CD4-positive, alpha-beta T cell treated with Interferon gamma for 1 hour (primary cell): Measurements from ENCODE around the gene ATXN2L.
"Not testable (repeated sequence)": the region's sequence is repeated elsewhere in the genome, so short reads cannot be mapped to it uniquely, and the experiment has no call there.

Source experiments
- DNase-seq: peaks from one replicate; pipeline ENCODE4 v3.0.0-alpha.2; 2020

ATXN2L gene

GRCh38 chr16:28874406-28874805 lies 51.6 kb downstream of the ATXN2L start:
- no peak for DNase-seq

GRCh38 chr16:28875134-28876018 lies 52.6 kb downstream of the ATXN2L start:
- DNase-seq, result no peak

DNA sequence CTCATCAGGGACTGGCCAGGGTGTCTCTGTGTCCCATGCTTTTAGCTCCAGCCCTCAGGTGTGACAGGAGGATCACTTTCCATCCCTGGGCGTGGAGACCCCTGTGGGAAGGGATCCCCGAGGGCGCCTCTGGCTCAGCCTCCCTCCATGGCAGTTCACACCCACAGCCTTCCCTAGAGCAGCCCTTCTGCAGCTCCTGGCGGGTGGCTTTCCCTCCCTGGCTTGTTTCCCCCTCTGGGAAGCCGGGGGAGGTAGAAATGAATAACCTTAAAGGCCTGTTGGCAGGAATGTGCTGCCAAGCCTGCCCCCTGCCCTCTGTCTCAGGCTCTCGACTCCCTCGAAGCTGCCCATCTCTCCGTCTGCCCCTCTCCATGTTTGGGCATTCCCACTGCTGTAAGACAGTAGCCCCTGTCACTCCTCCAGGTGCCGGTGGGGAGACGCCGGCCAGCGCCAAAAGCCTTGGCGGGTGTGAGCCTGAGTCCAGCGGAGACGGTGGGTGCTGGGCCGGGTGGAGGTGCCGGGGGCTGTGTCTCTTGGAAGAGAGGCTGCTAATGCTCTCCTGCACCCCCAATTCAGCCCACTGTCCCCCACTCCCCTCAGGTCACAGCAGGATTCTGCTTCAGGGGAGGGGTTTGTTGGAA lies 53.3 kb downstream of the ATXN2L start:
- no peak for DNase-seq

DNA sequence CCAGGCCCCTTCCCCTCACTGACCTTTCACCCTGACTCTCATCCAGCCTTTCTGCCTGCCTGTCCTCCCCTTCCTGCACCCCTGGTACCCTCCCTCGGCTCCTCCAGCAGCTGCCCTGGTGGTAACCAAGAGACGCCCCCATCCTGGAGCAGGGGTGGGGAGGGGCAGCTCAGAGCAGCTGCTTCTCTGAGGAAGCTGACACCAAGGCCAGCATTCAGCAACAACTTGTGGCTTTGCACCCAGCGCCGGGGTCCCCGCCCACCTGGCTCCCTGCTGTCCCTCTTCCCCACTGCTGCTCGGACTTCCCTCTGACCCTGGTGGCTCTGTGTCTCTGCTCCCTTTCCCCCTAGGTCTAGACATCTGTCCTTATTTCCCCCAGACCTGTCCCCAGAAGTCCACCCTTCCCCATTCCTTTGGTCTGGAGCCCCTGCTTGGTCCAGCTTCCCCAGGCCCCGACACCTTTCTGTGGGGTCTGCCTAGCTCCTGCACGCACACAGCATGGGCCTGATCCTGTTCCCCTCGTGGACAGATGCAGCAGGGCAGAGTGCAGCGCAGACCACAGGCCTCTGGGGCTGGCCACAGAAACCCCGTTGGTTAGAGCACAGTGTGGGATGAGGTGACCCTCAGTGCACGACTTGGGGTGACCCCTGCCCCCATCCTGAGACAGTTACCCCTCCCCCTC lies 54.3 kb downstream of the ATXN2L start:
- no peak for DNase-seq

DNA sequence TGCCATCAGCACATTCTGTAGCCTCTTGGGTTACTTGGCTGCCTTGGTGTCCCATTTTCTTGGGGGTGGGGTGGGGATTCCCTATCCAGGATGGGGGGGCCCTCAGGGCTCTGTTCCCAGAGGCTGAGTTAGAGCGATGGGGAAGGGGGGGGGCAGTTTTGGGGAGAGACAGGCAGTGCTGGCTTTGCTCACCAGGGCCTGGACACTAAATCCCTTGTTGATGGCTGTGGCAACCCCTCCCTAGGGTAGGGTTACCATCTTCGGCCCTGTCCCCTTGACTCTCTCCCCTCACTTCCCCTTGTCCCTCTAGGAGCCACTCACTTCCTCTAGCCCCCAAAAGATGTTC lies 54.8 kb downstream of the ATXN2L start:
- no peak for DNase-seq

GRCh38 chr16:28878083-28878926 lies 55.5 kb downstream of the ATXN2L start, which contains the start of gene ATP2A1:
Gene ATP2A1 (plus strand): TSS chr16:28878488. CDS start chr16:28878672, 184 bp downstream.
- DNase-seq, result no peak

- DNase-seq, result no peak
These were observed 56.6 kb downstream of the ATXN2L start for GRCh38 chr16:28879261-28879840.

- DNase-seq, result peak; percentile 86
These were observed 57.2 kb downstream of the ATXN2L start for GRCh38 chr16:28879841-28880588.

GRCh38 chr16:28880589-28880915 lies 57.8 kb downstream of the ATXN2L start:
- DNase-seq, result no peak

GRCh38 chr16:28880955-28881354 lies 58.2 kb downstream of the ATXN2L start:
- no peak for DNase-seq

GRCh38 chr16:28881565-28881964 lies 58.8 kb downstream of the ATXN2L start:
- DNase-seq, result not testable (repeated sequence)

DNA sequence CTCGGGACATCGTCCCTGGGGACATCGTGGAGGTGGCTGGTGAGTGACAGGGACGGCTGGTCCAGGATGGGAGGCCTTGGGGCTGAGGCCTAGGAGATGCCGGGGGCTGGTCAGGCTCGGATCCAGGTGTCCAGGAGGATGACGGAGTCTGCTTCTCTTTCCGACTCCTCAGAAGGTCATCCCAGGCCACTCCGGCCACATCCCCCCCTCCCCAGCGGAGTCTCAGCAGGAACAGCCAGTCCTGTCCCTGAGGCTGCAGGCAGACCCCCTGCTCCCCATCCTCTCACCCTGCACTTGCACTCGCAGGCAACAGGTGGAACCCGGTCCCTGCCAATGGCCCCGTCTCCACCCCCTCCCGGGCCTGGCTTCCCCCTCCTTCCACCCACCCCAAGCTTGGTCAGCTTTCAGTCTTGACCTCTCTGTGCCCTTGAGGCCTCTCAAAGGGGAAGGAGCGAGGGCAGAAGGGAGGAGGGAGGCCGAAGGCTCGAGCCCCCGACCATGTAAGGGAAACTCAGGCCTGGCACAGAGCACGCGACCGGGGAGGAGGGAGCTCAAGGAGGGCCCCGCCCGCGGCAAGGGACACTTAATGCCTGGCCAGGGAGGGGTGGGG lies 59.9 kb downstream of the ATXN2L start:
- no peak for DNase-seq

DNA sequence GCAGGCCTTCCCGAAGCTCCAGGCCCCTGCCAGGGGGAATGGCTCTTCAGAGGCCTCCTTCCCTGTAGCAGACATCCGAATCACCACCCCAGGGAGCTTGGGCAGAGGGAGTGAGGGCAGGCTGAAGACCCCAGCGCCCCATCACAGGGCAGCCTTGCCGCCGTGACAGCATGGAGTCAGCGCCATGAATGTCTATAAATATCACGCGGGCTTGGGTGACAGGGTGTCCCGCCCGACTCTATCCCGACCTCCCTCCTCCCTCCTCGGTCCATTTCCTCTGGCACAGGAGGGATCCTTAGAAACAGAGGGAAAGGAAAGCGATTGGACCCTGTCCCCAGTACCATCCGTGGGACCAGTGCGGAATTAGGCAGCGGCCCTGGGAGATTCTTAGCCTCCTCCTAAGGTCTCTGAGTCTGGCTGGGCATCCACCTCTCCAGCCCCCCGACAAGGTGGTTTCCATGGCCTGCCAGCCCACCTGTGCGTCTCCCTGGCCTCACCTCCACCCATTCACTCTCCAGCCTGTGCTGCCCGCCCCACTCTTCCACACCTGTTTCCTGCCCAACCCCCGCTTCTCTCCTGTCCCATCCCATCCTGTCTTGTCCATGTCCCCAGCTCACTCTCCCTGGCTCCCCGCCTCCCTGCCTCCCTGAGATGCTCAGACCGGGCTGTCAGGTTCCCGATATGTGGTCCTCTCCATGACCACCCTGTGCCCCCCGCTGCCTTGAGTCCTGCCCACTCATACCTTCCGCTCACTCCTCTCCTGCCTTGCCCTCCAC lies 60.6 kb downstream of the ATXN2L start:
- no peak for DNase-seq

DNA sequence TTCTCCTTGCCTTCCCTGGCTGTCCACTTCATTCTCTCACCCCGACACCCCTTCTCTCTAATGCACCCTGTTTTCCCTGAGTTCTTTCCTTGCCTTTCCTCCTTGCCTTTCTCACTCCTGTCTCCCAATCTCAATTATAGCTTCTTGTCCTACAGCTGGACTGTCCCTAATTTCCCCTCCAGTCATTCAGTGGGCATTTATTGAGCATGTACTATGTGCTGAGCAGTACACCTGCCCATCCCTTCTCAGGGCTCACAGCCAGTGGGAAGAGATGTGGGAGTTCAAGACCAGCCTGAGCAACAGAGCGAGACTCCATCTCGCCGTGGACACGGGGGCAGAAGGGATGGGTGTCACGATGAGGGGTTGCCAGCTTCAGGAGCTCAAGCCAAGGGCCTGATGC lies 61.2 kb downstream of the ATXN2L start:
- no peak for DNase-seq
